ENCODE data around the gene DNM2. TPM values are rescaled to one million over a fixed set of nuclear protein-coding genes. Genes with fewer than 3 reads are reported as not detected.
"Not testable (repeated sequence)": the region's sequence is repeated elsewhere in the genome, so short reads cannot be mapped to it uniquely, and the experiment has no call there.

The DNM2 gene
- total RNA-seq, 4 donors from 2014 or later, result 135 to 322 (median 173) TPM

GRCh38 chr19:10752237-10752912, 34.5 kb downstream of the DNM2 start:
- Histone ChIP-seq H3K27ac (peak overlapping the region; percentile 72), H3K36me3 (no peaks in the 10 kb centered on the region), H3K4me1 (peaks cover 83% of the 10 kb centered on the region), H3K9me3 (no peaks in the 10 kb centered on the region), H3K27me3 (no peaks in the 10 kb centered on the region), H3K4me3 (no peak overlapping the region)
- TF ChIP-seq CTCF (IDR thresholded peaks at IDR 0.05) (no peak), POLR2AphosphoS5 (IDR thresholded peaks at IDR 0.05) (no peak), EP300 (IDR thresholded peaks at IDR 0.05) (no peak), POLR2A (IDR thresholded peaks at IDR 0.05) (no peak)
- WGBS, result 84% methylated on average over 7 of the region's 8 CpGs
- DNase-seq (ENCODE audit: low spot score in 2 of 2), result no peak

GRCh38 chr19:10752913-10753704, 35.2 kb downstream of the DNM2 start:
- no peak overlapping the region for H3K27ac ChIP-seq
- H3K9me3 ChIP-seq, result no peaks in the 10 kb centered on the region
- H3K4me3 ChIP-seq, result no peak overlapping the region
- 84% methylated on average over 10 of the region's 10 CpGs for WGBS
- H3K4me1 ChIP-seq, result peaks cover 75% of the 10 kb centered on the region
- H3K36me3 ChIP-seq, result no peaks in the 10 kb centered on the region
- TF ChIP-seq POLR2AphosphoS5 (IDR thresholded peaks at IDR 0.05) (no peak), POLR2A (IDR thresholded peaks at IDR 0.05) (no peak), EP300 (IDR thresholded peaks at IDR 0.05) (no peak), CTCF (IDR thresholded peaks at IDR 0.05) (no peak)
- no peak for DNase-seq (ENCODE audit: low spot score in 2 of 2)
- H3K27me3 ChIP-seq, result no peaks in the 10 kb centered on the region

GRCh38 chr19:10756371-10756770, 38.5 kb downstream of the DNM2 start:
- no peak overlapping the region for H3K4me3 ChIP-seq
- H3K36me3 ChIP-seq, result peaks cover 5% of the 10 kb centered on the region
- WGBS, result 81% methylated on average over 9 of the region's 10 CpGs
- no peak overlapping the region for H3K27ac ChIP-seq
- H3K27me3 ChIP-seq, result no peaks in the 10 kb centered on the region
- no peaks in the 10 kb centered on the region for H3K9me3 ChIP-seq
- TF ChIP-seq CTCF (IDR thresholded peaks at IDR 0.05), result no peak
- no peak for TF ChIP-seq POLR2A (IDR thresholded peaks at IDR 0.05)
- no peak for TF ChIP-seq POLR2AphosphoS5 (IDR thresholded peaks at IDR 0.05)
- no peak for TF ChIP-seq EP300 (IDR thresholded peaks at IDR 0.05)
- DNase-seq (ENCODE audit: low spot score in 2 of 2), result no peak
- peaks cover 56% of the 10 kb centered on the region for H3K4me1 ChIP-seq

- H3K36me3 ChIP-seq, result peaks cover 9% of the 10 kb centered on the region
- H3K27ac ChIP-seq, result no peak overlapping the region
- no peak overlapping the region for H3K4me3 ChIP-seq
- no peaks in the 10 kb centered on the region for H3K9me3 ChIP-seq
- H3K4me1 ChIP-seq, result peaks cover 56% of the 10 kb centered on the region
- DNase-seq (ENCODE audit: low spot score in 2 of 2), result no peak
- WGBS, result 99% methylated on average over 7 of the region's 7 CpGs
- TF ChIP-seq POLR2A (IDR thresholded peaks at IDR 0.05), result no peak
- no peak for TF ChIP-seq CTCF (IDR thresholded peaks at IDR 0.05)
- TF ChIP-seq POLR2AphosphoS5 (IDR thresholded peaks at IDR 0.05), result no peak
- TF ChIP-seq EP300 (IDR thresholded peaks at IDR 0.05), result no peak
- no peaks in the 10 kb centered on the region for H3K27me3 ChIP-seq
These were observed 38.9 kb downstream of the DNM2 start for GRCh38 chr19:10756791-10757190.

GRCh38 chr19:10758050-10758449, 40.2 kb downstream of the DNM2 start:
- 86% methylated on average over 1 of the region's 1 CpG for WGBS
- not testable (repeated sequence) for H3K4me3 ChIP-seq; H3K9me3 ChIP-seq; H3K27ac ChIP-seq; H3K27me3 ChIP-seq; DNase-seq (ENCODE audit: low spot score in 2 of 2)
- peaks cover 11% of the 10 kb centered on the region for H3K36me3 ChIP-seq
- peaks cover 56% of the 10 kb centered on the region for H3K4me1 ChIP-seq

Measured in suprapubic skin (tissue), 4 donors.